ENCODE results near the gene TRRAP.

- TF ChIP-seq CTCF (IDR thresholded peaks at IDR 0.05), result no peak
- TF ChIP-seq JUN (IDR thresholded peaks at IDR 0.05), result no peak
- no peak for TF ChIP-seq REST (IDR thresholded peaks at IDR 0.05)
- TF ChIP-seq CBX2 (IDR thresholded peaks at IDR 0.05; ENCODE audit: borderline replicate concordance, low read depth), result no peak
- TF ChIP-seq EP300 (IDR thresholded peaks at IDR 0.05), result no peak
- TF ChIP-seq POLR2A (IDR thresholded peaks at IDR 0.05; ENCODE audit: low read length), result no peak
- no peak for TF ChIP-seq RAD21 (conservative IDR thresholded peaks at IDR 0.05 in 1 of 2, IDR thresholded peaks at IDR 0.05 in 1 of 2)
- TF ChIP-seq CHD4 (IDR thresholded peaks at IDR 0.05; ENCODE audit: borderline replicate concordance), result no peak
- no peak for TF ChIP-seq RFX5 (IDR thresholded peaks at IDR 0.05)
- TF ChIP-seq CEBPB (IDR thresholded peaks at IDR 0.05), result no peak
- no peak for TF ChIP-seq POLR2AphosphoS2 (conservative IDR thresholded peaks at IDR 0.05; ENCODE audit: low read length)
- no peak for TF ChIP-seq MAFK (IDR thresholded peaks at IDR 0.05; ENCODE audit: partially characterized antibody)
- TF ChIP-seq PHF8 (IDR thresholded peaks at IDR 0.05; ENCODE audit: borderline replicate concordance, low read depth), result no peak
- TF ChIP-seq MAX (IDR thresholded peaks at IDR 0.05), result no peak
Measured at GRCh38 chr7:99033765-99034164, 155.4 kb downstream of the TRRAP start.
